KOPT-K1 (cell line): ENCODE measurements around the gene MCM10.
"Not testable (repeated sequence)": the region's sequence is repeated elsewhere in the genome, so short reads cannot be mapped to it uniquely, and the experiment has no call there.

Source experiments
- H3K27ac ChIP-seq: fragments of 200-600 bp; sonication (generic); 2 replicates; pipeline ENCODE4 v1.5.1; 2016; ENCODE audit warnings: antibody characterized with exemption, mild to moderate bottlenecking, low read depth, low read length; ENCODE audit not compliant: poor library complexity, severe bottlenecking
- H3K36me3 ChIP-seq: fragments of 200-600 bp; sonication (generic); 2 replicates; pipeline ENCODE4 v1.5.1; 2017; ENCODE audit warnings: antibody characterized with exemption, mild to moderate bottlenecking, low read length, moderate library complexity; ENCODE audit not compliant: insufficient read depth
- H3K9me3 ChIP-seq: fragments of 200-600 bp; sonication (generic); 2 replicates; pipeline ENCODE4 v1.5.1; 2017; ENCODE audit warnings: antibody characterized with exemption, low read length, mild to moderate bottlenecking; ENCODE audit not compliant: insufficient read depth, poor library complexity, severe bottlenecking

The MCM10 gene

DNA sequence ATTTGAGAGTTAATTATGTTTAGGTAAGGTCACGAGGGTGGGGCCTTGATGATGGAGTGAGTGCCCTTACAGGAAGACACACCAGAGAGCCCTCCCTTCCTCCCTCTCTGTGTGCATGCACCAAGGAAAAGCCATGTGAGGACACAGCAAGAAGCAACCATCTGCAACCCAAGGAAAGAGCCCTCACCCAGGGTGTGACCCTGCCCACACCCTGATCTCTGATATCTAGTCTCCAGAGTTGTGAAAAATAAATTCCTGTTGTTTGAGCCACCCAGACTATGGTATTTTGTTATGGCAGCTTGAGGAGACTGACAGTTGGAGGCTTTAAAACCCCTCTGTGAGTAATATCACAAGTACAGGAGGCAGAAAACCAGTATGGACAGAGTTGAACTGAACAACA is 15.0 kb upstream of the MCM10 start:
- Histone ChIP-seq H3K9me3 (no peaks in the 10 kb centered on the region), H3K36me3 (no peaks in the 10 kb centered on the region), H3K27ac (no peak overlapping the region)

DNA sequence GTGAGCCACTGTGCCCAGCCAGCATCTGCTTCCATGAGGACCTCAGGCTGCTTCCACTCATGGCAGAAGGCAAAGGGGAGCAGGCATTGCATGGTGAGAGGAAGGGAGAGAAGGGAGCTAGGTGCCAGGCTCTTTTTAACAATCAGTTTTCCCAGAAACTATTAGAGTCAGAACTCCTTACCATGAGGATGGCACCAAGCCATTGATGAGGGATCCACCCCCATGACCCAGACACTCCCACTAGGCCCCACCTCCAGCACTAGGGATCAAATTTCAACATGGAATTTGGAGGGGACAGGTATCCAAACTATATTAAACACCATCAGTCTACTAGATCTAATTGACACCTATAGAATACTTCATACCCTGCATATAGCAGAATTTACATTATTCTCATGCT is 14.2 kb upstream of the MCM10 start:
- H3K36me3 ChIP-seq = no peaks in the 10 kb centered on the region
- no peaks in the 10 kb centered on the region for H3K9me3 ChIP-seq
- no peak overlapping the region for H3K27ac ChIP-seq

- Histone ChIP-seq H3K9me3 (no peaks in the 10 kb centered on the region), H3K36me3 (no peaks in the 10 kb centered on the region), H3K27ac (no peak overlapping the region)
These were observed 9.1 kb upstream of the MCM10 start for GRCh38 chr10:13152296-13152695.

GRCh38 chr10:13155860-13156259 is 5.5 kb upstream of the MCM10 start:
- H3K36me3 ChIP-seq, H3K27ac ChIP-seq, H3K9me3 ChIP-seq: not testable (repeated sequence)

GRCh38 chr10:13158401-13158800 is 3.0 kb upstream of the MCM10 start:
- H3K9me3 ChIP-seq = no peaks in the 10 kb centered on the region
- no peak overlapping the region for H3K27ac ChIP-seq
- peaks cover 1% of the 10 kb centered on the region; the same call in 1 of the 2 replicates for H3K36me3 ChIP-seq

- Histone ChIP-seq H3K36me3 (peaks cover 36% of the 10 kb centered on the region), H3K9me3 (no peaks in the 10 kb centered on the region), H3K27ac (peak overlapping the region; percentile 69)
These were observed 506 bp downstream of the MCM10 start for GRCh38 chr10:13161857-13162271.

DNA sequence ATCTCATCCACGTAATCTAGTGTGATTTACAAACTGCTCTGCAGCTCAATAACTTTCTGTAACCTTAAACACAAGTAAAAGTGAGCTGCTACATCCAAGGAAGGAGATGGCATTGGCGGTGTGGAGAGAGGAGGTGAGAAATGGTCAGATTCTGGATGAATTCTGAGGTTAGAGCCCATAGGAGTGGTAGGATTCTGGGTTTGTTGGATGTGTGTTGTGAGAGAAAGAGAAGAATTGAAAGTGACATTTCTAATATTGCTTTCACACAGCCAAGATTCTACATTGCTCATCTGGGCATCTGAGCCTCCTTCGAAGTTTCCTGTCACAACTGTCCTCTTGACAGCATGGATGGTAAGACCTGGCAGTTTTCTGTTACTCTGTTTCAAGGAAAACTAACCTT is 2.5 kb downstream of the MCM10 start:
- Histone ChIP-seq H3K9me3 (no peaks in the 10 kb centered on the region), H3K36me3 (peaks cover 56% of the 10 kb centered on the region), H3K27ac (no peak overlapping the region)

DNA sequence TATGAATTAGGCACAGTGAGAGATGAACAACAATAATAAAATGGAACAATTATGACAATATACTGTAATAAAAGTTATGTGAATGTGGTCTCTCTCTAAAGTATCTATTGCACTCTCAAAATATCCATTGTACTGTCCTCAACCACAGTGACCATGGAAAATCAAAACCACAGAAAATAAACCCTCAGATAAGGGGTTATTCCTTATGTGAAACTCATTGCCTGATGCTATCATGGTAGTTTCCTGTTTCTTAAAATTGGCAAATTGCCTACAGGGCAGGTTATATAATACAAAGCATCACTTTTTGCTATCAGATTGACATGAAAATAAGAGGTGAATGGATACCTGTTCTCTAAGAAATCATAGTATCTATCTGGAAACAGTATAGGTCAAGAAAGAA is 3.8 kb downstream of the MCM10 start:
- no peak overlapping the region for H3K27ac ChIP-seq
- peaks cover 69% of the 10 kb centered on the region for H3K36me3 ChIP-seq
- H3K9me3 ChIP-seq = no peaks in the 10 kb centered on the region

- H3K9me3 ChIP-seq = no peaks in the 10 kb centered on the region
- no peak overlapping the region for H3K27ac ChIP-seq
- H3K36me3 ChIP-seq = peaks cover 93% of the 10 kb centered on the region
These were observed 6.2 kb downstream of the MCM10 start for GRCh38 chr10:13167568-13167967.

DNA sequence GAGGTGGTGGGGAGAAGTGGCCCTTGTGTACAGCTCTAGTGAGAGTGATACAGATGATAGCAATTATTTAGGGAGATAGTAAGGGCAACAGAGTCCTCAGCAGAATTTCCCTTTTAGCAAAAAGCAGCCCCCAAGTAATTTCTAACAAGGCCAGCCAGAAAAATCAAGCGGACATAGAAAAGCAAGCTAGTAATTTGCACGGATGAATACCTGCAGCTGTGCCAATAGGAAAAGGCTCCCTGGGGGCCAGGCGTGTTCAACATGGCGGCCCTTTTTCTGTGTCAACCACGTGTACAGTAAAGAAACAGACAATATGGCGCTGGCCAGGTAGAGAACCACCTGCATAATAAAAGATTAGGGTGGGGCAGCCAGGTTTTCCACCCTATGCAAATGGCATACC is 7.4 kb downstream of the MCM10 start:
- no peak overlapping the region for H3K27ac ChIP-seq
- no peaks in the 10 kb centered on the region for H3K9me3 ChIP-seq
- H3K36me3 ChIP-seq = peaks cover 100% of the 10 kb centered on the region

- no peak overlapping the region for H3K27ac ChIP-seq
- H3K36me3 ChIP-seq = peaks cover 100% of the 10 kb centered on the region
These were observed 12.3 kb downstream of the MCM10 start for GRCh38 chr10:13173616-13174015.

GRCh38 chr10:13180788-13181187 is 19.4 kb downstream of the MCM10 start:
- Histone ChIP-seq H3K36me3 (peaks cover 100% of the 10 kb centered on the region), H3K27ac (no peak overlapping the region), H3K9me3 (no peaks in the 10 kb centered on the region)

More at GRCh38 chr10:13173616-13174015, 12.3 kb downstream of the MCM10 start:
- no peaks in the 10 kb centered on the region for H3K9me3 ChIP-seq

- Histone ChIP-seq H3K27ac (no peak overlapping the region), H3K36me3 (peaks cover 100% of the 10 kb centered on the region), H3K9me3 (no peaks in the 10 kb centered on the region)
These were observed 21.1 kb downstream of the MCM10 start for GRCh38 chr10:13182424-13182823.

DNA sequence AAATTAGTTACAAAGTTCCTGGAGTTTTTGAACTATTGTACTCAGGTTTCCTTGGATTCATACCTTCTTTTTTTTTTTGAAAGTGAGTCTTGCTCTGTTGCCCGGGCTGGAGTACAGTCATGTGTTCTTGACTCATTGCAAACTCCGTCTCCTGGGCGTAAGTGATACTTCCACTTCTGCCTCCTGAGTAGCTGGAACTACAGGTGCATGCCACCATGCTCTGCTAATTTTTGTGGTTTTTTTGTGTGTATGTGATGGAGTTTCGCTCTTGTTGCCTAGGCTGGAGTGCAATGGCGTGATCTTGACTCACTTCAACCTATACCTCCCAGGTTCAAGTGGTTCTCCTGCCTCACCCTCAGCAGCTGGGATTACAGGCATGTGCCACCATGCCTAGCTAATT is 22.3 kb downstream of the MCM10 start:
- Histone ChIP-seq H3K9me3 (no peaks in the 10 kb centered on the region), H3K27ac (no peak overlapping the region), H3K36me3 (peaks cover 100% of the 10 kb centered on the region)

DNA sequence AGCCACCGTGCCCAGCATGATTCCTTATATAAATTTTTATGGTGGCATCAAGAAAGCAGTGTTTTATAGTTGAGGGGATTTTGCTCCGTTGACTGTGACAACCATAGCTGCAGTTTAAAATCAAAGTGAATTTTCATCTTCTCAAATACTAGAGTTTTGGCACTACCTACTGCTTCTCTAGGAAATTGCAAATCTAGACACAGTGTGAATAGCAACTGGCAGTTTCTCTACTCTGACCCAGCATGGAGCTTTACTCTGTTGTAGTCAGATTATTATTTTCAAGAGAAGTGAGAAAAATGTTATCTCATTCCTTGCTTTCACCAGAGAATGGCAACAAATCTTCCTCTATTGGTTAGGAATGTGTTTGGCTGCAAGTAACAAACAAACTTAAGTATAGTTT is 22.9 kb downstream of the MCM10 start:
- H3K36me3 ChIP-seq = peaks cover 100% of the 10 kb centered on the region
- no peak overlapping the region for H3K27ac ChIP-seq
- no peaks in the 10 kb centered on the region for H3K9me3 ChIP-seq

DNA sequence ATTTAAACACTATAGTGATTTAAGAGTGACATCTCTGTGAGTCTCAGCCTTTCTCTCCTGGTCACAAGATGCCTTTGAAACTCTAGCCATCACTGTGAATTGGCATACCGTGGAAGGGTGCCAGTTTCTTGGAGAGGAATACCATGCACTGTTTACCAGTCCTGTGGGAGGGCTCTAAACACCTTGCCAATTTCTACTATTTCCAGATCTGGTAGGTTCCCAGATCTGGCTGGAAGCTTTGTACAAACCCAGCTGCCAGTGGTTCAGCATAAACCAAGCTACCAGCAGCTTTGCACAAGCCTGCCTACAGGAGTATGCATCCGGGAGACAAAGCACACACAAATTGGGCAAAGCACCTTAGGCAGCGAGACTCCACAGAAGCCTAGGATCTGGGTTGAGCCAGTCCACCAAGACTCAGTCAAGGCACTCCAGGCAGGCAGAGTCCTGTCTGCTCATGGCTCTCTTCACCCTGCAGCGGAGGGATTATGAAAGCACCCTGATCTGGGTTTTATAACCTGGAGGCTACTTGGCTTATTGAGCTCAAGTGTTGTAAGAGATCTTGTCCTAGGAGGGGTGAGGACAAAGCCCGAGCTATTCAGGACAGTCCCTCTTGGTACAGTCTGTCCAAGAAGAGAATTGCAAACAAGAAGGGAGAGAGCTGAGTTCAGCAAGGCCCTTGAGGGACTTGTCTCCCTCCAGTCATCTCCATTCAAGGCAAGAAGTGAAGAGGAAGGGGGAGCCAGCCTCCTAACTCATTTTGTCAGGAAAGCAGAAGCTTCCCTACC is 23.6 kb downstream of the MCM10 start:
- H3K9me3 ChIP-seq = no peaks in the 10 kb centered on the region
- peaks cover 100% of the 10 kb centered on the region for H3K36me3 ChIP-seq
- no peak overlapping the region for H3K27ac ChIP-seq
